ENCODE results near the gene ABHD8. TPM values are rescaled to one million over a fixed set of nuclear protein-coding genes. Genes with fewer than 3 reads are reported as not detected.

ABHD8 gene
- total RNA-seq, 2 experiments from 2014 or later, result 10.1 to 10.7 TPM

- Mint-ChIP-seq H3K4me1 (peaks cover 25% of the 10 kb centered on the region), H3K9me3 (ENCODE audit: low read depth) (no peaks in the 10 kb centered on the region), H3K36me3 (peaks cover 8% of the 10 kb centered on the region), H3K4me3 (no peak overlapping the region), H3K27ac (no peak overlapping the region), H3K27me3 (peaks cover 20% of the 10 kb centered on the region)
- DNase-seq (no peak), ATAC-seq (no peak)
- CTCF ChIA-PET, result no interaction called here
Measured at GRCh38 chr19:17330262-17331044, 27.2 kb upstream of the ABHD8 start.

GRCh38 chr19:17329366-17330261, 26.4 kb upstream of the ABHD8 start:
- Mint-ChIP-seq H3K27ac (no peak overlapping the region), H3K36me3 (peaks cover 8% of the 10 kb centered on the region), H3K27me3 (peaks cover 20% of the 10 kb centered on the region), H3K4me1 (peaks cover 18% of the 10 kb centered on the region), H3K9me3 (ENCODE audit: low read depth) (no peaks in the 10 kb centered on the region), H3K4me3 (no peak overlapping the region)
- DNase-seq (no peak), ATAC-seq (no peak)
- CTCF ChIA-PET, result interaction anchor here (1.0 kb wide), 1 partner anchor 22 kb away, joined by 3 read pairs; no protein-coding TSS in a partner anchor

GRCh38 chr19:17328517-17329365, 25.5 kb upstream of the ABHD8 start:
- CTCF ChIA-PET, result interaction anchor here (1.0 kb wide), 1 partner anchor 21 kb away, joined by 3 read pairs; no protein-coding TSS in a partner anchor
- Mint-ChIP-seq H3K4me1 (peaks cover 15% of the 10 kb centered on the region), H3K4me3 (no peak overlapping the region), H3K27ac (no peak overlapping the region), H3K27me3 (peaks cover 20% of the 10 kb centered on the region), H3K9me3 (ENCODE audit: low read depth) (no peaks in the 10 kb centered on the region), H3K36me3 (peaks cover 6% of the 10 kb centered on the region)
- ATAC-seq, result peak; percentile 17
- no peak for DNase-seq

GRCh38 chr19:17327654-17328516, 24.7 kb upstream of the ABHD8 start:
- H3K4me3 Mint-ChIP-seq, result peak overlapping the region; percentile 22
- ATAC-seq, result peak; percentile 64

GRCh38 chr19:17327068-17327653, 23.9 kb upstream of the ABHD8 start:
- ATAC-seq, result no peak
- Mint-ChIP-seq H3K4me3 (no peak overlapping the region), H3K4me1 (peaks cover 6% of the 10 kb centered on the region), H3K27me3 (peaks cover 20% of the 10 kb centered on the region), H3K9me3 (ENCODE audit: low read depth) (no peaks in the 10 kb centered on the region), H3K36me3 (peaks cover 4% of the 10 kb centered on the region), H3K27ac (no peak overlapping the region)
- CTCF ChIA-PET, result interaction anchor here (1.0 to 1.6 kb wide), 2 partner anchors 35 to 66 kb away, joined by 3 to 4 read pairs; no protein-coding TSS in a partner anchor
- DNase-seq, result no peak

More at GRCh38 chr19:17327654-17328516, 24.7 kb upstream of the ABHD8 start:
- H3K27me3 Mint-ChIP-seq, result peaks cover 20% of the 10 kb centered on the region
- no peak for DNase-seq
- H3K36me3 Mint-ChIP-seq, result peaks cover 3% of the 10 kb centered on the region
- no peaks in the 10 kb centered on the region for H3K9me3 Mint-ChIP-seq (ENCODE audit: low read depth)
- CTCF ChIA-PET, result interaction anchor here (1.0 to 1.6 kb wide), 2 partner anchors 20 to 35 kb away, joined by 3 to 4 read pairs; no protein-coding TSS in a partner anchor
- peaks cover 8% of the 10 kb centered on the region for H3K4me1 Mint-ChIP-seq
- no peak overlapping the region for H3K27ac Mint-ChIP-seq

GRCh38 chr19:17326595-17326966, 23.4 kb upstream of the ABHD8 start:
- Mint-ChIP-seq H3K4me3 (no peak overlapping the region), H3K4me1 (peaks cover 6% of the 10 kb centered on the region), H3K36me3 (peaks cover 4% of the 10 kb centered on the region), H3K27ac (no peak overlapping the region), H3K27me3 (peaks cover 20% of the 10 kb centered on the region), H3K9me3 (ENCODE audit: low read depth) (no peaks in the 10 kb centered on the region)
- CTCF ChIA-PET, result interaction anchor here (1.0 to 1.6 kb wide), 3 partner anchors 18 to 65 kb away, joined by 3 to 5 read pairs (median 4); partner anchors contain the start of gene DDA1
- no peak for DNase-seq
- no peak for ATAC-seq

- CTCF ChIA-PET, result interaction anchor here (1.0 to 1.6 kb wide), 3 partner anchors 17 to 65 kb away, joined by 3 to 5 read pairs (median 4); partner anchors contain the start of gene DDA1
- Mint-ChIP-seq H3K4me1 (peaks cover 6% of the 10 kb centered on the region), H3K27me3 (peaks cover 20% of the 10 kb centered on the region), H3K4me3 (no peak overlapping the region), H3K9me3 (ENCODE audit: low read depth) (no peaks in the 10 kb centered on the region), H3K27ac (no peak overlapping the region), H3K36me3 (peaks cover 4% of the 10 kb centered on the region)
- no peak for ATAC-seq
- DNase-seq, result no peak
Measured at GRCh38 chr19:17325881-17326594, 22.8 kb upstream of the ABHD8 start.

- no peak overlapping the region for H3K4me3 Mint-ChIP-seq
- no peak for DNase-seq
- H3K27me3 Mint-ChIP-seq, result peaks cover 14% of the 10 kb centered on the region
- no peak for ATAC-seq
- peaks cover 6% of the 10 kb centered on the region for H3K4me1 Mint-ChIP-seq
- H3K36me3 Mint-ChIP-seq, result peaks cover 5% of the 10 kb centered on the region
- H3K9me3 Mint-ChIP-seq (ENCODE audit: low read depth), result no peaks in the 10 kb centered on the region
- no peak overlapping the region for H3K27ac Mint-ChIP-seq
- CTCF ChIA-PET, result interaction anchor here (0.7 to 1.5 kb wide), 2 partner anchors 16 to 408 kb away, joined by 3 to 5 read pairs; partner anchors contain the start of gene DDA1
Measured at GRCh38 chr19:17325133-17325532, 21.9 kb upstream of the ABHD8 start.

- peaks cover 8% of the 10 kb centered on the region for H3K27me3 Mint-ChIP-seq
- ATAC-seq, result no peak
- no peak overlapping the region for H3K4me3 Mint-ChIP-seq
Measured at GRCh38 chr19:17324357-17325114, 21.3 kb upstream of the ABHD8 start.

GRCh38 chr19:17323964-17324332, 20.7 kb upstream of the ABHD8 start:
- no peak for ATAC-seq
- Mint-ChIP-seq H3K36me3 (peaks cover 10% of the 10 kb centered on the region), H3K4me1 (no peaks in the 10 kb centered on the region), H3K27ac (no peak overlapping the region), H3K9me3 (ENCODE audit: low read depth) (no peaks in the 10 kb centered on the region), H3K27me3 (peaks cover 5% of the 10 kb centered on the region), H3K4me3 (no peak overlapping the region)
- CTCF ChIA-PET, result interaction anchor here (0.7 kb wide), 1 partner anchor 65 kb away, joined by 3 read pairs; no protein-coding TSS in a partner anchor
- DNase-seq, result no peak

More at GRCh38 chr19:17324357-17325114, 21.3 kb upstream of the ABHD8 start:
- Mint-ChIP-seq H3K4me1 (peaks cover 2% of the 10 kb centered on the region), H3K9me3 (ENCODE audit: low read depth) (no peaks in the 10 kb centered on the region), H3K27ac (no peak overlapping the region), H3K36me3 (peaks cover 10% of the 10 kb centered on the region)
- CTCF ChIA-PET, result interaction anchor here (0.7 kb wide), 1 partner anchor 408 kb away, joined by 3 read pairs; no protein-coding TSS in a partner anchor
- DNase-seq, result no peak
